C4-2B (cell line): ENCODE measurements around the gene DYRK1A.

ENCODE experiments used
- CTCF ChIP-seq: fragments of 450-650 bp; conservative IDR thresholded peaks from 2 replicates; pipeline ENCODE4 v1.5.1; 2017; ENCODE audit warnings: mild to moderate bottlenecking
- ZFX ChIP-seq: fragments of 450-650 bp; IDR thresholded peaks from 2 replicates; pipeline ENCODE4 v1.6.1; 2017

- TF ChIP-seq CTCF, result no peak
- TF ChIP-seq ZFX, result no peak
Observed at GRCh38 chr21:37478794-37479193, 112.2 kb downstream of the DYRK1A start.
